ENCODE measurements around the gene PDLIM3. TPM values are rescaled to one million over a fixed set of nuclear protein-coding genes. Genes with fewer than 3 reads are reported as not detected.

Gene PDLIM3
- total RNA-seq, 1 donor from 2014 or later = 63.0 TPM

DNA sequence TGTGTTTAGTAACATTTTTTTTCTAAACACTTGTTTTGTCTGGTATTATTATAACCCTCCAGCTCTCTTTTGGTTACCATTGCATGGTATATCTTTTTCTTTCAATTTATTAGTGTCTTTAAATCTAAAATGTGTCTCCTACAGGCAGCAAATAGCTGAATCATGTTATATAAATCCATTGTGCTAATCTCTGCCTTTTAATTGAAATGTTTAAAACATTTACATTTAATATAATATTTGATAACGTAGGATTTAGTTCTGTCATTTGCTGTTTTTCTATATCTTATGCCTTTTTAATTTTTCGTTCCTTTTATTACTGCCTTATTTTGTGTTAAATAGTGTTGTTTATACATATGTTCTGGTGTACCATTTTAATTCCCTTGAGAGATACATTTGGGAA lies 46.7 kb downstream of the PDLIM3 start:
- DNase-seq (ENCODE audit: low spot score) = no peak
- Mint-ChIP-seq H3K27ac (ENCODE audit: unreplicated experiment) (no peak overlapping the region), H3K9me3 (ENCODE audit: low read depth) (peaks cover 19% of the 10 kb centered on the region), H3K4me1 (ENCODE audit: low read depth) (no peaks in the 10 kb centered on the region), H3K36me3 (ENCODE audit: low read depth) (peaks cover 4% of the 10 kb centered on the region), H3K4me3 (ENCODE audit: unreplicated experiment) (no peak overlapping the region), H3K27me3 (ENCODE audit: low read depth) (no peaks in the 10 kb centered on the region)
- TF ChIP-seq, protein P1, sequence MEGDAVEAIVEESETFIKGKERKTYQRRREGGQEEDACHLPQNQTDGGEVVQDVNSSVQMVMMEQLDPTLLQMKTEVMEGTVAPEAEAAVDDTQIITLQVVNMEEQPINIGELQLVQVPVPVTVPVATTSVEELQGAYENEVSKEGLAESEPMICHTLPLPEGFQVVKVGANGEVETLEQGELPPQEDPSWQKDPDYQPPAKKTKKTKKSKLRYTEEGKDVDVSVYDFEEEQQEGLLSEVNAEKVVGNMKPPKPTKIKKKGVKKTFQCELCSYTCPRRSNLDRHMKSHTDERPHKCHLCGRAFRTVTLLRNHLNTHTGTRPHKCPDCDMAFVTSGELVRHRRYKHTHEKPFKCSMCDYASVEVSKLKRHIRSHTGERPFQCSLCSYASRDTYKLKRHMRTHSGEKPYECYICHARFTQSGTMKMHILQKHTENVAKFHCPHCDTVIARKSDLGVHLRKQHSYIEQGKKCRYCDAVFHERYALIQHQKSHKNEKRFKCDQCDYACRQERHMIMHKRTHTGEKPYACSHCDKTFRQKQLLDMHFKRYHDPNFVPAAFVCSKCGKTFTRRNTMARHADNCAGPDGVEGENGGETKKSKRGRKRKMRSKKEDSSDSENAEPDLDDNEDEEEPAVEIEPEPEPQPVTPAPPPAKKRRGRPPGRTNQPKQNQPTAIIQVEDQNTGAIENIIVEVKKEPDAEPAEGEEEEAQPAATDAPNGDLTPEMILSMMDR (IDR thresholded peaks at IDR 0.05) = no peak

DNA sequence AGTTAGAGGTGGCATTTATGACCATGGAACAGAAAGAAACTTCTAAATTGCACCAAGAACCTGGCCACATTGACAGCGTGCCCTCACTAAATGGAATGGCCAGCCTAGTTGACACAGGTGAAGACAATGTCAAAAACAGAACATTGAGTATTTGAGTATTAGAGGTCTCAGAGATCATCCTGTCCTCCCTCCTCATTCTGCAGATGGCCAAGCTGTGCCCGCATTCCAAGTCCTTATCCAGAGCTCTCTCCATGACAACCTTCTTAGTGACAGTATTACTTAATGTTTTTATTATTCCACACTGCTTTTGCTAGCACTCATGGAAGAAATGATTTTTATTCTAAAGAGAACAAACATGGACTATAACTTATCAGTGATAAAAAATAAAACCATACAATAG lies 53.9 kb downstream of the PDLIM3 start:
- TF ChIP-seq, protein P1 (IDR thresholded peaks at IDR 0.05) = no peak
- no peaks in the 10 kb centered on the region for H3K36me3 Mint-ChIP-seq (ENCODE audit: low read depth)

DNA sequence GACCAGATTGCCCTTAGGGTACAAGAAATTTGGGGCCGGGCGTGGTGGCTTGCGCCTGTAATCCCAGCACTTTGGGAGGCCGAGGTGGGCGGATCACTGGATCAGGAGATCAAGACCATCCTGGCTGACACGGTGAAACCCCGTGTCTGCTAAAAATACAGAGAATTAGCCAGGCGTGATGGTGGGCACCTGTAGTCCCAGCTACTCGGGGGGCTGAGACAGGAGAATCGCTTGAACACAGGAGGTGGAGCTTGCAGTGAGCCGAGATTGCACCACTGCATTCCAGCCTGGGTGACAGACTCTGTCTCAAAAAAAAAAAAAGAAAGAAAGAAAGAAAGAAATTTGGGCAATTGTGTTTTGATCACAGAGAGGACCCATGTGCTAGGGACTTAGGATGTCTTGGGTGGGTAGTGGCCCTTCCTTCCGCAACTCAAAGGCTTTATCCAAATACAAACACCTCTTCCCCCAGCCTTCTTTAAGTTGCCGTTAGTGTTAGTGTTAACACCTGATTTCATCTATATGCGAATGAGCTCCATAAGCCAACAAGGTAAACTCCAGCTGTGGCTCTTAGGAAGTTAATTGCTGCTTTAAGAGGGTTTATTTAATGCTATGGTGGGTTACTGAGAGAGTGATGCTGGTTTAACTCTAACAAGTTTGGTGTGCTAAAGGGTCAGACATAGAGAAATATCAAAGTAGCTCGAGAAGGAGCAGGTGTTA lies 55.1 kb downstream of the PDLIM3 start:
- Mint-ChIP-seq H3K4me1 (ENCODE audit: low read depth) (peaks cover 5% of the 10 kb centered on the region), H3K27ac (ENCODE audit: unreplicated experiment) (no peak overlapping the region), H3K36me3 (ENCODE audit: low read depth) (no peaks in the 10 kb centered on the region), H3K9me3 (ENCODE audit: low read depth) (no peaks in the 10 kb centered on the region), H3K4me3 (ENCODE audit: unreplicated experiment) (no peak overlapping the region), H3K27me3 (ENCODE audit: low read depth) (no peaks in the 10 kb centered on the region)
- no peak for DNase-seq (ENCODE audit: low spot score)
- TF ChIP-seq, protein P1 (IDR thresholded peaks at IDR 0.05) = no peak

More for the DNA sequence above, 53.9 kb downstream of the PDLIM3 start:
- Mint-ChIP-seq H3K4me1 (ENCODE audit: low read depth) (peaks cover 5% of the 10 kb centered on the region), H3K4me3 (ENCODE audit: unreplicated experiment) (no peak overlapping the region), H3K9me3 (ENCODE audit: low read depth) (no peaks in the 10 kb centered on the region), H3K27ac (ENCODE audit: unreplicated experiment) (no peak overlapping the region), H3K27me3 (ENCODE audit: low read depth) (no peaks in the 10 kb centered on the region)
- no peak for DNase-seq (ENCODE audit: low spot score)

DNA sequence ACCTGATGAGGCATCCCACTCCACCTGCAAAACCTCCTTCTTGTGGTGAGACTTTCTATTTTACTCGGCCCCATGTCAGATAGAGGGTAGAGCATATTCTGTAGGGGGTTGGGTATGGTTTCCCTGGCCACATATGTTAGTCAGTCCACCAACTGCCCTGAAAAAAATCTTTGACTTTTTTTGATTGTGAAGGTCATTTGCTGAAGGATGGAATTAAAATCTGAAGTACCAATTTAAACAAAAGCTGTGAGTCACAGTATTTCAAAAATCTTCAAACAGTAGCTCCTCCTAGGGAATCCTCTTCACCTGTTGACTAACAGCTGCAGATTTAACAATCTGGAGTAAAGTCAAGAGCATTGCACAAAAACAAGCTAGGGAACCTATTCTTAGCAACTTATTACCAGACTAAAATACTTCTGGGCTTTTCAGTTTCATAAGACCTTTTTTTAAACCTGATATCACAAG lies 55.8 kb downstream of the PDLIM3 start:
- H3K4me3 Mint-ChIP-seq (ENCODE audit: unreplicated experiment) = no peak overlapping the region
- TF ChIP-seq, protein P1 (IDR thresholded peaks at IDR 0.05) = no peak
- H3K27ac Mint-ChIP-seq (ENCODE audit: unreplicated experiment) = no peak overlapping the region
- H3K4me1 Mint-ChIP-seq (ENCODE audit: low read depth) = peaks cover 5% of the 10 kb centered on the region
- DNase-seq (ENCODE audit: low spot score) = no peak
- H3K27me3 Mint-ChIP-seq (ENCODE audit: low read depth) = no peaks in the 10 kb centered on the region
- H3K36me3 Mint-ChIP-seq (ENCODE audit: low read depth) = no peaks in the 10 kb centered on the region
- H3K9me3 Mint-ChIP-seq (ENCODE audit: low read depth) = no peaks in the 10 kb centered on the region

DNA sequence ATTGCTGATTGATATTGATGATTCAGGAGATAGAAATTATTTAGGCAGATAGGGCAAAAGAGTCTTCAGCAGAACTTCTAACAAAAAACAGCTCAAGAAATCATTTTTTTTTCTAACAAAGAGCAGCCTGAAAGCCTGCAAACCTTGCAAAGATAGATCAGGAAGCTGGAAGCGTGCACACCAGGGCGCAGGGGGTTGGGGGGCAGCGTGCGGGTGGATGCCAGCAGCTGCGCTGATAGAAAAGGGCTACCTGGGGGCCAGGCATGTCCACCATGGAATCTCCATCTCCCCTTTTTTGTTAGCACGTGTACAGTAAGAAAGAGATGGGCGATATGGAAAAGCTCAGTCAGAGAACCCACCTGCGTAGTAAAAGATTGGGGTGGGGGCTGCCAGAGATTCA lies 62.1 kb downstream of the PDLIM3 start:
- no peaks in the 10 kb centered on the region for H3K27me3 Mint-ChIP-seq (ENCODE audit: low read depth)
- H3K4me3 Mint-ChIP-seq (ENCODE audit: unreplicated experiment) = no peak overlapping the region
- no peaks in the 10 kb centered on the region for H3K36me3 Mint-ChIP-seq (ENCODE audit: low read depth)
- H3K4me1 Mint-ChIP-seq (ENCODE audit: low read depth) = peaks cover 7% of the 10 kb centered on the region
- H3K9me3 Mint-ChIP-seq (ENCODE audit: low read depth) = no peaks in the 10 kb centered on the region
- no peak for DNase-seq (ENCODE audit: low spot score)
- TF ChIP-seq, protein P1 (IDR thresholded peaks at IDR 0.05) = no peak
- no peak overlapping the region for H3K27ac Mint-ChIP-seq (ENCODE audit: unreplicated experiment)
